ENCODE measurements around the gene PTGR3. TPM values are rescaled to one million over a fixed set of nuclear protein-coding genes. Genes with fewer than 3 reads are reported as not detected.

Gene PTGR3
- total and polyA plus RNA-seq, 2 experiments from 2014 or later, result 24.4 to 25.7 TPM

GRCh38 chr18:75159238-75159518, 49.8 kb downstream of the PTGR3 start:
- Histone ChIP-seq H3K4me1 (ENCODE audit: insufficient read depth) (no peaks in the 10 kb centered on the region), H3K9me2 (replicated peaks; ENCODE audit: insufficient read depth) (no peaks in the 10 kb centered on the region), H2AFZ (no peak overlapping the region), H3K36me3 (replicated peaks; ENCODE audit: insufficient read depth, low read depth) (no peaks in the 10 kb centered on the region), H3K9me3 (ENCODE audit: low read depth) (no peaks in the 10 kb centered on the region), H3K27me3 (no peaks in the 10 kb centered on the region), H3K4me2 (no peak overlapping the region), H3K27ac (no peak overlapping the region), H3K79me2 (no peaks in the 10 kb centered on the region), H3K4me3 (no peak overlapping the region), H4K20me1 (ENCODE audit: insufficient read depth, poor library complexity, severe bottlenecking) (no peaks in the 10 kb centered on the region)
- no peak for TF ChIP-seq EZH2phosphoT487 (IDR thresholded peaks at IDR 0.05; ENCODE audit: low read depth, severe bottlenecking, unreplicated experiment)
- no peak for TF ChIP-seq CTCF (IDR thresholded peaks at IDR 0.05; ENCODE audit: poor library complexity)
- TF ChIP-seq EZH2 (IDR thresholded peaks at IDR 0.05; ENCODE audit: borderline replicate concordance), result no peak
- 85% methylated on average over 9 of the region's 9 CpGs for WGBS (ENCODE audit: low lambda C conversion rate, missing lambda C conversion rate)
- no peak for DNase-seq (ENCODE audit: low spot score)

Other genes starting within 250 kb of the PTGR3 start
- 13.1 TPM in 2 replicates for gene TSHZ1, start 1.7 kb upstream of the PTGR3 start, total RNA-seq
- gene TSHZ1, start 1.7 kb upstream of the PTGR3 start, polyA plus RNA-seq, result 8.5 and 12.7 TPM in 2 replicates
- not detected in 2 replicates for gene SMIM21, start 218.6 kb upstream of the PTGR3 start, total RNA-seq
- gene SMIM21, start 218.6 kb upstream of the PTGR3 start, polyA plus RNA-seq, result not detected in 2 replicates

Data from hepatocyte (in vitro differentiated cells).